Activated T-cell treated with anti-CD3 and anti-CD28 coated beads, Interleukin-2, amount 50 U/mL, for 72 hours (primary cell): ENCODE data around the gene WWOX. TPM values are rescaled to one million over a fixed set of nuclear protein-coding genes. Genes with fewer than 3 reads are reported as not detected.

ENCODE experiments used
- ATAC-seq, 2 donors: fragments of 150-1000 bp; cut with Tn5 transposase; replicated peaks in 1 of 2; 2 replicates each; pipeline ENCODE4 v1.10.0; 2021; ENCODE audit warnings: moderate library complexity in 2 of 2, mild to moderate bottlenecking in 1 of 2
- DNase-seq, 2 donors: peaks; one replicate each; pipeline ENCODE4 v3.0.0; 2021 to 2022; ENCODE audit warnings: mixed read lengths in 1 of 2
- H3K27ac Mint-ChIP-seq: one replicate; pipeline ENCODE4 v1.8.0; 2022; ENCODE audit warnings: mild to moderate bottlenecking, moderate library complexity, mixed read lengths
- H3K27me3 Mint-ChIP-seq: one replicate; pipeline ENCODE4 v1.8.0; 2022; ENCODE audit warnings: low read depth, mixed read lengths
- H3K36me3 Mint-ChIP-seq, 2 donors: one replicate each; pipeline ENCODE4 v1.8.0; 2022; ENCODE audit warnings: mixed read lengths in 2 of 2, mild to moderate bottlenecking in 1 of 2; ENCODE audit not compliant: insufficient read depth in 2 of 2
- H3K4me1 Mint-ChIP-seq: one replicate; pipeline ENCODE4 v1.8.0; 2022; ENCODE audit warnings: low read depth, mixed read lengths
- H3K4me3 Mint-ChIP-seq, 2 donors: one replicate each; pipeline ENCODE4 v1.8.0; 2022; ENCODE audit warnings: mild to moderate bottlenecking in 2 of 2, mixed read lengths in 2 of 2, moderate library complexity in 2 of 2
- H3K9me3 Mint-ChIP-seq, 2 donors: one replicate each; pipeline ENCODE4 v1.8.0; 2022; ENCODE audit warnings: mixed read lengths in 2 of 2
- total RNA-seq, 2 donors: library from RNA; stranded (reverse); gene quantifications; one replicate each; pipeline ENCODE4 v1.2.3, GENCODE V29; 2022

WWOX gene
- total RNA-seq, 2 donors from 2014 or later, result 21.2 to 21.5 TPM

GRCh38 chr16:78695391-78695790 lies 595.9 kb downstream of the WWOX start:
- H3K27me3 Mint-ChIP-seq, result no peaks in the 10 kb centered on the region
- H3K9me3 Mint-ChIP-seq, result peaks cover 0 to 1% of the 10 kb centered on the region in 2 donors
- no peaks in the 10 kb centered on the region for H3K4me1 Mint-ChIP-seq
- no peak overlapping the region for H3K27ac Mint-ChIP-seq
- no peak overlapping the region for H3K4me3 Mint-ChIP-seq
- ATAC-seq (no peak), DNase-seq (no peak)
- no peaks in the 10 kb centered on the region for H3K36me3 Mint-ChIP-seq

- no peaks in the 10 kb centered on the region for H3K36me3 Mint-ChIP-seq
- H3K9me3 Mint-ChIP-seq, result peaks cover 0 to 1% of the 10 kb centered on the region in 2 donors
- DNase-seq (no peak), ATAC-seq (no peak)
- no peak overlapping the region for H3K4me3 Mint-ChIP-seq
- H3K4me1 Mint-ChIP-seq, result no peaks in the 10 kb centered on the region
- H3K27me3 Mint-ChIP-seq, result no peaks in the 10 kb centered on the region
- H3K27ac Mint-ChIP-seq, result no peak overlapping the region
These were observed 597.3 kb downstream of the WWOX start for GRCh38 chr16:78696797-78697196.

- DNase-seq (no peak), ATAC-seq (no peak)
- Mint-ChIP-seq H3K4me1 (no peaks in the 10 kb centered on the region), H3K27ac (no peak overlapping the region), H3K27me3 (no peaks in the 10 kb centered on the region), H3K9me3 (peaks cover 0 to 1% of the 10 kb centered on the region in 2 donors), H3K4me3 (no peak overlapping the region), H3K36me3 (no peaks in the 10 kb centered on the region)
These were observed 598.0 kb downstream of the WWOX start for GRCh38 chr16:78697426-78697825.

GRCh38 chr16:78703936-78704335 lies 604.5 kb downstream of the WWOX start:
- no peaks in the 10 kb centered on the region for H3K27me3 Mint-ChIP-seq
- no peak overlapping the region for H3K4me3 Mint-ChIP-seq
- ATAC-seq (no peak), DNase-seq (no peak)
- H3K9me3 Mint-ChIP-seq, result no peaks in the 10 kb centered on the region
- no peak overlapping the region for H3K27ac Mint-ChIP-seq
- no peaks in the 10 kb centered on the region for H3K36me3 Mint-ChIP-seq
- H3K4me1 Mint-ChIP-seq, result peaks cover 15% of the 10 kb centered on the region

- ATAC-seq (no peak), DNase-seq (no peak)
- Mint-ChIP-seq H3K4me1 (peaks cover 15% of the 10 kb centered on the region), H3K9me3 (no peaks in the 10 kb centered on the region), H3K36me3 (no peaks in the 10 kb centered on the region), H3K27me3 (no peaks in the 10 kb centered on the region), H3K4me3 (no peak overlapping the region), H3K27ac (no peak overlapping the region)
These were observed 605.0 kb downstream of the WWOX start for GRCh38 chr16:78704416-78704815.

- Mint-ChIP-seq H3K4me1 (peaks cover 15% of the 10 kb centered on the region), H3K36me3 (no peaks in the 10 kb centered on the region), H3K27ac (peak overlapping the region; percentile 83), H3K4me3 (no peak overlapping the region), H3K27me3 (no peaks in the 10 kb centered on the region), H3K9me3 (no peaks in the 10 kb centered on the region)
- ATAC-seq (peak; percentile 100), DNase-seq (peak; percentile 22 to 23)
These were observed 606.2 kb downstream of the WWOX start for GRCh38 chr16:78705694-78706093.

- Mint-ChIP-seq H3K27ac (peak overlapping the region; percentile 83), H3K9me3 (no peaks in the 10 kb centered on the region), H3K36me3 (no peaks in the 10 kb centered on the region), H3K4me3 (peak overlapping the region; percentile 9 to 55), H3K27me3 (no peaks in the 10 kb centered on the region), H3K4me1 (peaks cover 15% of the 10 kb centered on the region)
- DNase-seq, result no peak
- no peak for ATAC-seq
These were observed 607.2 kb downstream of the WWOX start for GRCh38 chr16:78706637-78707036.

GRCh38 chr16:78709137-78709884 lies 609.9 kb downstream of the WWOX start:
- H3K9me3 Mint-ChIP-seq, result no peaks in the 10 kb centered on the region
- no peak overlapping the region for H3K27ac Mint-ChIP-seq
- no peaks in the 10 kb centered on the region for H3K27me3 Mint-ChIP-seq
- H3K4me1 Mint-ChIP-seq, result peaks cover 15% of the 10 kb centered on the region
- no peaks in the 10 kb centered on the region for H3K36me3 Mint-ChIP-seq
- H3K4me3 Mint-ChIP-seq, result no peak overlapping the region
- DNase-seq (no peak), ATAC-seq (no peak)

GRCh38 chr16:78715106-78715505 lies 615.7 kb downstream of the WWOX start:
- H3K27ac Mint-ChIP-seq, result no peak overlapping the region
- H3K27me3 Mint-ChIP-seq, result no peaks in the 10 kb centered on the region
- H3K36me3 Mint-ChIP-seq, result no peaks in the 10 kb centered on the region
- DNase-seq (no peak), ATAC-seq (no peak)
- no peaks in the 10 kb centered on the region for H3K9me3 Mint-ChIP-seq
- no peaks in the 10 kb centered on the region for H3K4me1 Mint-ChIP-seq
- no peak overlapping the region for H3K4me3 Mint-ChIP-seq

GRCh38 chr16:78715673-78716072 lies 616.2 kb downstream of the WWOX start:
- Mint-ChIP-seq H3K9me3 (no peaks in the 10 kb centered on the region), H3K4me3 (no peak overlapping the region), H3K27me3 (no peaks in the 10 kb centered on the region), H3K27ac (no peak overlapping the region), H3K36me3 (no peaks in the 10 kb centered on the region), H3K4me1 (no peaks in the 10 kb centered on the region)
- ATAC-seq (no peak), DNase-seq (no peak)

- H3K4me1 Mint-ChIP-seq, result no peaks in the 10 kb centered on the region
- H3K27me3 Mint-ChIP-seq, result no peaks in the 10 kb centered on the region
- no peak overlapping the region for H3K4me3 Mint-ChIP-seq
- H3K36me3 Mint-ChIP-seq, result no peaks in the 10 kb centered on the region
- H3K9me3 Mint-ChIP-seq, result no peaks in the 10 kb centered on the region
- ATAC-seq (no peak), DNase-seq (no peak)
- H3K27ac Mint-ChIP-seq, result no peak overlapping the region
These were observed 618.7 kb downstream of the WWOX start for GRCh38 chr16:78718141-78718540.

GRCh38 chr16:78720416-78720815 lies 621.0 kb downstream of the WWOX start:
- DNase-seq (no peak), ATAC-seq (no peak)
- Mint-ChIP-seq H3K4me3 (no peak overlapping the region), H3K27me3 (no peaks in the 10 kb centered on the region), H3K27ac (no peak overlapping the region), H3K9me3 (peaks cover 0 to 1% of the 10 kb centered on the region in 2 donors), H3K36me3 (no peaks in the 10 kb centered on the region), H3K4me1 (no peaks in the 10 kb centered on the region)

GRCh38 chr16:78727536-78727935 lies 628.1 kb downstream of the WWOX start:
- ATAC-seq, result no peak
- H3K36me3 Mint-ChIP-seq, result peaks cover 0 to 9% of the 10 kb centered on the region in 2 donors
- no peak overlapping the region for H3K4me3 Mint-ChIP-seq
- no peak overlapping the region for H3K27ac Mint-ChIP-seq
- H3K4me1 Mint-ChIP-seq, result no peaks in the 10 kb centered on the region
- peaks cover 2 to 5% of the 10 kb centered on the region in 2 donors for H3K9me3 Mint-ChIP-seq
- no peak for DNase-seq
- H3K27me3 Mint-ChIP-seq, result no peaks in the 10 kb centered on the region

GRCh38 chr16:78729687-78730086 lies 630.2 kb downstream of the WWOX start:
- H3K36me3 Mint-ChIP-seq, result peaks cover 0 to 9% of the 10 kb centered on the region in 2 donors
- no peak for ATAC-seq
- H3K9me3 Mint-ChIP-seq, result peaks cover 2 to 5% of the 10 kb centered on the region in 2 donors
- H3K4me1 Mint-ChIP-seq, result peaks cover 4% of the 10 kb centered on the region
- no peak overlapping the region for H3K4me3 Mint-ChIP-seq
- no peak overlapping the region for H3K27ac Mint-ChIP-seq
- no peak for DNase-seq
- no peaks in the 10 kb centered on the region for H3K27me3 Mint-ChIP-seq
